Testis (tissue), 3 donors: ENCODE data around the gene SSU72. TPM values are rescaled to one million over a fixed set of nuclear protein-coding genes. Genes with fewer than 3 reads are reported as not detected.
A peak's percentile ranks its signal among the peaks of the same experiment; 100 is the strongest.

Experiments used
- DNase-seq: peaks from one replicate; pipeline ENCODE4 v3.0.0-alpha.2; 2019
- H3K27ac ChIP-seq, 2 donors: fragments of 200-600 bp; sonication (generic); one replicate each; pipeline ENCODE4 v1.5.1; 2019
- H3K27me3 ChIP-seq: fragments of 200-600 bp; sonication (generic); one replicate; pipeline ENCODE4 v1.5.1; 2019
- H3K36me3 ChIP-seq: fragments of 200-600 bp; sonication (generic); one replicate; pipeline ENCODE4 v1.5.1; 2017; ENCODE audit warnings: low read depth; ENCODE audit errors: missing control alignments
- H3K4me1 ChIP-seq: fragments of 200-600 bp; sonication (generic); one replicate; pipeline ENCODE4 v1.5.1; 2019
- H3K4me3 ChIP-seq, 2 donors: fragments of 200-600 bp; sonication (generic); one replicate each; pipeline ENCODE4 v1.5.1; 2017 to 2019
- H3K9me3 ChIP-seq: fragments of 200-600 bp; sonication (generic); one replicate; pipeline ENCODE4 v1.5.1; 2017
- POLR2A ChIP-seq: fragments of 450-650 bp; IDR thresholded peaks from one replicate; pipeline ENCODE4 v1.6.1; 2017; ENCODE audit warnings: antibody characterized with exemption, mild to moderate bottlenecking, moderate library complexity
- WGBS, 2 donors: methylation state at CpG; one replicate each; pipeline ENCODE4 v1.1.5; 2018; 5-methylcytosine and 5-hydroxymethylcytosine counted together
- intact Hi-C: fragments of 100-400 bp; cut with DNase I; formaldehyde crosslinking; loops from one replicate; pipeline ENCODE4 v1.15.1; 2023; ENCODE audit warnings: low total_unique reads
- polyA plus RNA-seq: library from polyadenylated mRNA; stranded (reverse); fragments of 350-450 nt; fragmentation: Illumina TruSeq; extraction: RNeasy Lipid Tissue Mini Kit (QIAGEN cat#74804); gene quantifications from one replicate; pipeline ENCODE4 v1.2.3, GENCODE V29; 2014; ENCODE audit warnings: low read depth, low replicate concordance; ENCODE audit not compliant: insufficient read depth
- total RNA-seq, 2 donors: library from RNA; depleted of rRNA; stranded (reverse); fragments of >200 nt; gene quantifications; one replicate each; pipeline ENCODE4 v1.2.3, GENCODE V29; 2016
- TF ChIP-seq, protein P1 (sequence below), 3 experiments: fragments of 450-650 bp in 2 of 3; fragments of 200-600 bp in 1 of 3; sonication (generic) in 1 of 3; IDR thresholded peaks; one replicate each; pipeline ENCODE4 v1.5.1; 2016 to 2019; ENCODE audit warnings: antibody characterized with exemption in 3 of 3, mild to moderate bottlenecking in 2 of 3, moderate library complexity in 1 of 3

The SSU72 gene
- total and polyA plus RNA-seq, 3 donors from 2014 or later: 67.0 to 158 (median 146) TPM

- H3K36me3 ChIP-seq: no peaks in the 10 kb centered on the region
- WGBS, 2 donors: 6% methylated on average over 73 of the region's 80 CpGs; no CpG with 5 or more reads in 1 of the 2 donors
- H3K27ac ChIP-seq: peak overlapping the region in 1 of 2 donors; percentile 100
- no peak for TF ChIP-seq POLR2A
- TF ChIP-seq, protein P1, sequence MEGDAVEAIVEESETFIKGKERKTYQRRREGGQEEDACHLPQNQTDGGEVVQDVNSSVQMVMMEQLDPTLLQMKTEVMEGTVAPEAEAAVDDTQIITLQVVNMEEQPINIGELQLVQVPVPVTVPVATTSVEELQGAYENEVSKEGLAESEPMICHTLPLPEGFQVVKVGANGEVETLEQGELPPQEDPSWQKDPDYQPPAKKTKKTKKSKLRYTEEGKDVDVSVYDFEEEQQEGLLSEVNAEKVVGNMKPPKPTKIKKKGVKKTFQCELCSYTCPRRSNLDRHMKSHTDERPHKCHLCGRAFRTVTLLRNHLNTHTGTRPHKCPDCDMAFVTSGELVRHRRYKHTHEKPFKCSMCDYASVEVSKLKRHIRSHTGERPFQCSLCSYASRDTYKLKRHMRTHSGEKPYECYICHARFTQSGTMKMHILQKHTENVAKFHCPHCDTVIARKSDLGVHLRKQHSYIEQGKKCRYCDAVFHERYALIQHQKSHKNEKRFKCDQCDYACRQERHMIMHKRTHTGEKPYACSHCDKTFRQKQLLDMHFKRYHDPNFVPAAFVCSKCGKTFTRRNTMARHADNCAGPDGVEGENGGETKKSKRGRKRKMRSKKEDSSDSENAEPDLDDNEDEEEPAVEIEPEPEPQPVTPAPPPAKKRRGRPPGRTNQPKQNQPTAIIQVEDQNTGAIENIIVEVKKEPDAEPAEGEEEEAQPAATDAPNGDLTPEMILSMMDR (IDR thresholded peaks at IDR 0.05): no peak
- intact Hi-C loops: no loop called here
- H3K9me3 ChIP-seq: no peaks in the 10 kb centered on the region
- H3K4me3 ChIP-seq: peak overlapping the region; percentile 98 to 99
- H3K27me3 ChIP-seq: no peaks in the 10 kb centered on the region
- DNase-seq: no peak
- H3K4me1 ChIP-seq: peaks cover 20% of the 10 kb centered on the region
Observed at GRCh38 chr1:1616045-1616790, 41.6 kb upstream of the SSU72 start.

GRCh38 chr1:1615256-1616044, 40.8 kb upstream of the SSU72 start, which contains the start of gene MIB2:
TSS of gene MIB2 (plus strand) at chr1:1615500. CDS start at chr1:1623453, 7,953 bp downstream.
- Histone ChIP-seq H3K4me3 (peak within 1 kb of the TSS; percentile 98 to 99), H3K4me1 (peaks cover 27% of the 10 kb centered on the region), H3K36me3 (no peaks in the 10 kb centered on the region), H3K27me3 (no peaks in the 10 kb centered on the region), H3K27ac (peak within 1 kb of the TSS; percentile 100), H3K9me3 (no peaks in the 10 kb centered on the region)
- 0 to 1% methylated on average over 2 to 53 of the region's 107 CpGs for WGBS, 2 donors
- peak; percentile 96 for DNase-seq
- TF ChIP-seq, protein P1 (IDR thresholded peaks at IDR 0.05): no peak
- TF ChIP-seq POLR2A: peak; percentile 5
- intact Hi-C loops: no loop called here

GRCh38 chr1:1614954-1615255, 40.2 kb upstream of the SSU72 start:
- 0% methylated on average over 22 to 23 of the region's 23 CpGs for WGBS, 2 donors
- TF ChIP-seq, protein P1 (IDR thresholded peaks at IDR 0.05): no peak
- TF ChIP-seq POLR2A: no peak
- Histone ChIP-seq H3K36me3 (no peaks in the 10 kb centered on the region), H3K27me3 (no peaks in the 10 kb centered on the region), H3K4me3 (peak overlapping the region; percentile 98 to 99), H3K4me1 (peaks cover 29% of the 10 kb centered on the region), H3K27ac (peak overlapping the region; percentile 100), H3K9me3 (no peaks in the 10 kb centered on the region)
- no peak for DNase-seq
- intact Hi-C loops: no loop called here

DNA sequence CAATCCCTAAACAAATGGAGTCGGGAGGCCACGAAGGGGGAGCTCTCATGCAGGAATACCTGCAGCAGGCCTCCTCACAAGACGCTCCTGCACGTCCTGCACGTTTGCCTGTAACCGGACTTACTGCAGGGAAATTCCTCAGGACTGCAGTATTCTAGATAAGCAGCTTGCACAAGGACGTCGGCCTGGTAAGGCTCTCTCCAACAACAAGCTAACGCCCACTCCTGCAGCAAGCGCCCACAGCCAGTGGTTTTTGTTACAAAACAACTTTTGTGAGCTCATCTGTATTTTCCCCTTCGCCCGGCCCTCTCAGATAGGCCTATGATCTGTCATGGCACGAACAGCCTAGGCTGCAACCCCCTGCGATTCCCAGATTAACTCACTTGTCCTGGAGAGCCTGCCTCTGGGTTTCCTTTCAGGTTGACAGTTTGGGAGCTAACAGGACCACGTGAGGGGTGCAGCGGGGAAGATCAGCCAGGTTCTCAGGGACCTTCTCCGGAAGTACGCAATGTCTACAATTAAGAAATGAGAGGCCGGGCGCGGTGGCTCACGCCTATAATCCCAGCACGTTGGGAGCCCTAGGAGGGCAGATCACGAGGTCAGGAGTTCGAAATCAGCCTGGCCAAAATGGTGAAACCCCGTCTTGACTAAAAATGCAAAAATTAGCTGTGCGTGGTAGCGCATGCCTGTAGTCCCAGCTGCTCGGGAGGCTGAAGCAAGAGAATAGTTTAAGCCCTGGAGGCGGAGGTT, 39.7 kb upstream of the SSU72 start:
- TF ChIP-seq, protein P1 (IDR thresholded peaks at IDR 0.05): no peak
- no peak for TF ChIP-seq POLR2A
- 6% methylated on average over 30 of the region's 30 CpGs for WGBS, 2 donors
- intact Hi-C loops: no loop called here
- Histone ChIP-seq H3K27ac (peak overlapping the region; percentile 100), H3K9me3 (no peaks in the 10 kb centered on the region), H3K36me3 (no peaks in the 10 kb centered on the region), H3K4me3 (peak overlapping the region; percentile 98 to 99), H3K27me3 (no peaks in the 10 kb centered on the region), H3K4me1 (peaks cover 29% of the 10 kb centered on the region)
- DNase-seq: peak; percentile 68
